NCI-H146 treated with DMSO at 0.1 percent for 48 hours (cell line): ENCODE measurements around the gene ATOSA.

ENCODE experiments used
- DNase-seq: peaks from one replicate; lab custom pipeline; 2025; ENCODE audit not compliant: unreplicated experiment; lab: John Stamatoyannopoulos, UW

The ATOSA gene

GRCh38 chr15:52679232-52680040, at the start of gene ATOSA:
Gene ATOSA (minus strand): TSS chr15:52679388. CDS start chr15:52678021, 1,367 bp downstream.
- DNase-seq = peak; percentile 69

- no peak for DNase-seq
Measured at GRCh38 chr15:52728899-52729298, 49.7 kb upstream of the ATOSA start.

- DNase-seq = peak; percentile 25
Measured at GRCh38 chr15:52727815-52728214, 48.6 kb upstream of the ATOSA start.

- no peak for DNase-seq
Measured at GRCh38 chr15:52726195-52726594, 47.0 kb upstream of the ATOSA start.

GRCh38 chr15:52718551-52718950, 39.4 kb upstream of the ATOSA start:
- DNase-seq = no peak

- no peak for DNase-seq
Measured at GRCh38 chr15:52717924-52718323, 38.7 kb upstream of the ATOSA start.

GRCh38 chr15:52717481-52717880, 38.3 kb upstream of the ATOSA start:
- DNase-seq = no peak

GRCh38 chr15:52716536-52716935, 37.3 kb upstream of the ATOSA start:
- no peak for DNase-seq

- no peak for DNase-seq
Measured at GRCh38 chr15:52715411-52715810, 36.2 kb upstream of the ATOSA start.

- no peak for DNase-seq
Measured at GRCh38 chr15:52714968-52715367, 35.8 kb upstream of the ATOSA start.

GRCh38 chr15:52710708-52711389, 31.7 kb upstream of the ATOSA start:
- no peak for DNase-seq

GRCh38 chr15:52710050-52710707, 31.0 kb upstream of the ATOSA start:
- DNase-seq = no peak

- peak; percentile 61 for DNase-seq
Measured at GRCh38 chr15:52709187-52709981, 30.2 kb upstream of the ATOSA start.

- no peak for DNase-seq
Measured at GRCh38 chr15:52706091-52706490, 26.9 kb upstream of the ATOSA start.

GRCh38 chr15:52702390-52702789, 23.2 kb upstream of the ATOSA start:
- no peak for DNase-seq

- peak; percentile 67 for DNase-seq
Measured at GRCh38 chr15:52699457-52699856, 20.3 kb upstream of the ATOSA start.

- DNase-seq = no peak
Measured at GRCh38 chr15:52698514-52698913, 19.3 kb upstream of the ATOSA start.

- no peak for DNase-seq
Measured at GRCh38 chr15:52697051-52697450, 17.9 kb upstream of the ATOSA start.

- no peak for DNase-seq
Measured at GRCh38 chr15:52695154-52695553, 16.0 kb upstream of the ATOSA start.

GRCh38 chr15:52689562-52689961, 10.4 kb upstream of the ATOSA start:
- no peak for DNase-seq

GRCh38 chr15:52683580-52683979, 4.4 kb upstream of the ATOSA start:
- DNase-seq = no peak
